GM18858 (cell line): Measurements from ENCODE around the gene ZNF500.
A peak's percentile ranks its signal among the peaks of the same experiment; 100 is the strongest.

Experiments
- ATAC-seq: cut with Tn5 transposase; IDR thresholded peaks from one replicate; pipeline ENCODE4 v1.9.1; 2021; ENCODE audit not compliant: unreplicated experiment

Gene ZNF500

GRCh38 chr16:4775005-4775404 is 8.0 kb upstream of the ZNF500 start:
- ATAC-seq = no peak

DNA sequence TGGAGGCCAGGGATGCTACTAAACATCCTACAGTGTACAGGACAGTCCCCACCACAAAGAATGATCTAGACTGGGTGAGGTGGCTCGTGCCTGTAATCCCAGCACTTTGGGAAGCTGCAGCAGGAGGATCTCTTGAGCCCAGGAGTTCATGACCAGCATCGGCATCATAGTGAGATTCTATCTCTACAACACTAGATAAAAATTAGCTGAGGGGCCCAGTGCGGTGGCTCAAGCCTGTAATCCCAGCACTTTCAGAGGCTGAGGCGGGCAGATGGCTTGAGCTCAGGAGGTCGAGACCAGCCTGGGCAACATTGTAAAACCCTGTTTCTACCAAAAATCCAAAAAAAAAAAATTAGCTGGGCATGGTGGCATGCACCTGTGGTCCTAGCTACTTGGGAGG is 5.4 kb upstream of the ZNF500 start:
- no peak for ATAC-seq

DNA sequence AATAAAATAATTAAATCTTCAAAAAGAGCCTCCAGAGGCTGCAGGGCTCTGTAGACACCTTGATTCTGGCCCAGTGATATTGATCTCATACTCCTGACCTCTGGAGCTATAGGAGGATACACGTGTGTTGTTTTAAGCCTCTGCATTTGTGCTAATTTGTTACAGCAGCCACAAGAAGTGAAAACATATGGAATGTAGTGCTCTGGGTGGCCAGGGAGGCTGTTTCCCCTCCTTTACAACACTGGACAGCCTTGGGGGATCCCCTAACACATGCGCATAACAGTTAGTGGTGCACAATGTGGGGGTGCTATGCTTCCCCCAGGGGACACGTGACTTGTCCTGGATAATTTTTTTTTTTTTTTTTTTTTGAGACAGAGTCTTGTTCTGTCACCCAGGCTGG is 4.7 kb upstream of the ZNF500 start:
- no peak for ATAC-seq

- ATAC-seq = no peak
Observed at GRCh38 chr16:4769306-4769638, 2.3 kb upstream of the ZNF500 start.

- peak; percentile 43 for ATAC-seq
Observed at GRCh38 chr16:4768549-4769305, 1.8 kb upstream of the ZNF500 start.

GRCh38 chr16:4767872-4768548 is 1.0 kb upstream of the ZNF500 start:
- ATAC-seq = peak; percentile 1

GRCh38 chr16:4765511-4766474 is 1.2 kb downstream of the ZNF500 start:
- no peak for ATAC-seq

GRCh38 chr16:4763791-4764190 is 3.2 kb downstream of the ZNF500 start:
- ATAC-seq = no peak

DNA sequence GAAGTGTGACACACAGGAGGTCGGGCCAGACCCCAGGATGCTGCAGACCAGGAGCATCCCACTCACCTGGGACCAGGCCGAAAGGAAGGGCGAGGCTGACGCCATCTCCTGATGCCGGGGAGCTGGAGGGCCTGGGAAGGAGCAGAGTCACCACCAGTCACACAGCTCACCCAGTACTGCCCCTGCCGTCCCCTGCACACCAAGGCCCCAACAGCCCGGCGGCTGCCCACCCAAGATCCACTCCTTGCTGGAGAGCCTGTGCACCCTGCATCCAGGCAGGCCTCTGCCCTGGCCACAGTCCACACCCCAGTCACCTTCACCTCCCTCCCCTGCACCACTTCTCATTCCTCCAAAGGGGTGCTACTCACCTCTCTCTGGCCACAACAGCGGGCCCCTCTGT is 4.8 kb downstream of the ZNF500 start:
- ATAC-seq = no peak

DNA sequence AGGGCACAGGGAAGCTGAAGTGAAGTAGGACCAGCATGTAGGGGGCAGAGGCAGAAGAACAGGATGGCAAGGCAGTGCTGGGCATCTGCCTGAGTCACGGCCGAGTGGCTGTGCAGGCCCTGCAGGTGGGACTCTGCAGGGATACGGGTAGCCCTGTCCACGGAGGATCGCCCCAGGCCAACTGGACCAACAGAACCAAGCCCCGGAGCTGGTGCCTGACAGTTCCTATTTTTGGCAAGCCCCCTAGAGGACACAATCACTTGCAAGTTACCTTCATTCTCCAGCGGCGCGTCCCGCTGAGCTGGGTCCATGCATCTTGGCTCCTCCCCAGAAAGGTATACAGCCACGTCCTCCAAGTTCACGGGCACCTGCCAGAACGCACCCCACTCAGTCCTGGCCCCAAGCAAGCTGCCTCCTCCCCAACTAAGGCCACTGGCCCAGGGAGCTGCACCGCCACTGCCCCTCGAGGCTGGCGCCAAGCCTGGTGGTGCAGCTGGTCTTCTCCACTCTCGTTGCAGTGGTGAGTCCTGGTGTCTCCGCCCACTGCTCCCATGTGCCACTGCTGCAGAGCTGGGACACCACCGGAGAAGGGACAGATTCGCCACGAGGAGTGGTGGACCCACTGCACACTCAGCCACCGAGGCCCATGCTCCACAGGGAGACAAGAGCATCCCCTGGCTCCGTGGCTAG is 6.6 kb downstream of the ZNF500 start:
- ATAC-seq = no peak

- ATAC-seq = no peak
Observed at GRCh38 chr16:4755687-4756086, 11.3 kb downstream of the ZNF500 start.

DNA sequence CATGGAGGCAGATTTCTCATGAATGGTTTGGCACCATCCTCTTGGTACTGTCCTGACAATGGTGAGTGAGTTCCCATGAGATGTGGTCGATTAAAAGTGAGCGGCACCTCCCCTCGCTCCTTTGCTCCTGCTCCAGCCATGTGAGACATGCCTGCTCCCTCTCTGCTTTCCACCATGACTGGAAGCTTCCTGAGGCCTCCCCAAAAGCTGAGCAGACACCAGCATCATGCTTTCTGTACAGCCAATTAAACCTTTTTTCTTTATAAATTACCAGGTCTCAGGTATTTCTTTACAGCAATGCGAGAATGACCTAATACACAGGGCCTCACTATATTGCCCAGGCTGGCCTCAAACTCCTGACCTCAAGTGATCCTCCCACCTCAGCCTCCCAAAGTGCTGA is 12.1 kb downstream of the ZNF500 start:
- no peak for ATAC-seq

DNA sequence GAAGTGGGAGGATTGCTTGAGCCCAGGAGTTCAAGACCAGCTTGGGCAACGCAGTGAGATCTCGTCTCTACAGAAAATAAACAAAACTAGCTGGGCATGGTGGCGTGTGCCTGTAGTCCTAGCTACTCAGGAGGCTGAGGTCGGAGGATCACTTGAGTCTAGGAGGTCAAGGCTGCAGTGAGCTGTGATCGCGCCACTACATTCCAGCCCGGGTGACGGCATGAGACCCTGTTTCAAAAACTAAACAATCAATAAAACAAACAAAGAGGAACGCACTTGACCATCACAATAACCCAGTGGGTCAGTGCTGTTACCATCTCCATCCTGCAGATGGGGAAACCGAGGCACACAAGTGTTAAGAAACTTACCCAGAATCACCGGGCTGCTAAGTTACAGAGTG is 13.7 kb downstream of the ZNF500 start:
- ATAC-seq = no peak

- ATAC-seq = no peak
Observed at GRCh38 chr16:4752351-4753100, 14.4 kb downstream of the ZNF500 start.

DNA sequence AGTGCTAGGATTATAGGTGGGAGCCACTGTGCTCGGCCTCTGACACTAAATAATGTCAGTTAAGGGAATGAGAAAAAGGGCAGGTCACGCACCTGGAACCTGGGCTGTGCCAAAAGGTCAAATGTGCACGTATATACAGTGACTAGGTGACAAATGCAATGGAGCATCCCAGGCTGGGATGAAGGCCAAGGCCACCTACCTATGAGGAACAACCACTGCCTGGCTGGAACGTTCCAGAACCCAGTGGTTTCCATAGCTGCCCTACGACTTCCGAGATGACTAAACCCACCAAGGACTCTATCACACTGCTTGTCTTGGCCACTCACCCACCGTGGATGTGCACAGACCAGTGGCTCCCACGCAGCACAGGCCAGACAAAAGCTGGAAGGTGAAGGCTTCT is 16.1 kb downstream of the ZNF500 start:
- ATAC-seq = no peak

DNA sequence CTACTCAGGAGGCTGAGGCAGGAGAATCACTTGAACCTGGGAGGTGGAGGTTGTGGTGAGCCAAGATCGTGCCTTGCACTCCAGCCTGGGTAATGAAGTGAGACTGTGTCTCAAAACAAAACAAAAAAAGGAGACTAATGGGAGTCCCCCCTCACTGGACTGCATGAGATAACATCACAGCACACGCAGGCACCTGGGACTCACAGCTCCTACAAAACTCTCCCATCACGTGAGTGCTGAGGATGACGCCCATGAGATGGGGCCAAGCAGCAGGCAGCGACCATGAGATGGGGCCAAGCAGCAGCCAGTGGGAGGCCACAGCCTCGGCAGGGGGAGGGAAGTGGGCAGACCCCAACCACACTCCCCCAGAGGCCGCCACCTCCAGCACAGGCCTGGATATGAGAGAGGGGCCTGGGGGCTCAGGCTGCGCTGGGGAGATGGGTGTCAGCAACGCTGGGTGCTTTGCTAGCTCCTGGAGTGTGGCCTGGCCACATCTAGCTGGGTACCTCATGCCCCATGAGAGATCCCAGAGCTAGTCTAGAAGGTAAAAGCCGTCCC is 17.2 kb downstream of the ZNF500 start:
- no peak for ATAC-seq

GRCh38 chr16:4748682-4749411 is 18.1 kb downstream of the ZNF500 start:
- ATAC-seq = no peak

DNA sequence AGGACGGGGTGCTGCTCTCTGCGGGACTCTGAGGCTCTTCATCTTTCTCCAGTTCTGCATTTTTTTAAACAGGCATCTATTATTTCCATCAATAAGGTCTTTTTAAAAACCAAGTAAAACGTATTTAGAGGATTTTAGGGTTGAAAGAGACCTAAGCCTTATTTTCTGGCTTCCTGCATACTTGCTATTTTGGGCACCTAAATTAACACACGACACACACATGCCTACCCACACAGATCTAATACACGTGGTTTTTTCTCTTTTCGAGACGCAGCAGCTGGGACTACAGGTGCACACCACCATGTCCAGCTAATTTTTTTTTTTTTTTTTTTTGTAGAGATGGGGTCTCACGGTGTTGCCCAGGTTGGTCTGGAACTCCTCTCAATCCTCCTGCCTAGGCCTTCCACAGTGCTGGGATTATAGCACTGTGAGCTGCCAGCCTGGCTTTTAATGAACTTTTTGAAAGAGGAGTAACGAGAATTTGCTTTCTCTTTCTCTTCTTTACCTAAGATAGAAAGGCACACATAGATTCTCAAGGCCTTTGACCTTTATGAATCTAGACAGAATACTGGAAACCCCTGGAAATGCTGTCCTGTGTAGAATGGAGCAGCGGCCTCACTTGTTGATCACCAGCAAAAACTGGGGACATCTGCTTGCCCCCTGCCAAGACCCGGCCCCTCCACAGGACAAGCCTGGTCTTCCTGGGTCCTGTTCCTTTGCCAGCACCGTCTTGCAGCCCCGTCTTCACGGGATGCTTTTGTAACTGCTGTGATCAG is 18.9 kb downstream of the ZNF500 start:
- no peak for ATAC-seq
